HG02588 (cell line): ENCODE data around the gene GDF2.

Experiments used
- ATAC-seq: cut with Tn5 transposase; IDR thresholded peaks from one replicate; pipeline ENCODE4 v1.9.1; 2021; ENCODE audit warnings: mild to moderate bottlenecking, moderate library complexity; ENCODE audit not compliant: unreplicated experiment

The GDF2 gene

GRCh38 chr10:47322300-47323061 lies at the start of gene GDF2:
GDF2 (plus strand) TSS chr10:47322454; CDS start chr10:47322669, 215 bp downstream.
- ATAC-seq, result no peak

GRCh38 chr10:47276071-47276470 lies 46.2 kb upstream of the GDF2 start:
- no peak for ATAC-seq

GRCh38 chr10:47276576-47277351 lies 45.5 kb upstream of the GDF2 start:
- ATAC-seq, result no peak

- ATAC-seq, result no peak
These were observed 44.7 kb upstream of the GDF2 start for GRCh38 chr10:47277352-47278151.

- no peak for ATAC-seq
These were observed 44.1 kb upstream of the GDF2 start for GRCh38 chr10:47278152-47278473.

GRCh38 chr10:47278720-47279119 lies 43.5 kb upstream of the GDF2 start:
- ATAC-seq, result no peak

- ATAC-seq, result no peak
These were observed 43.0 kb upstream of the GDF2 start for GRCh38 chr10:47279276-47279675.

GRCh38 chr10:47282005-47282656 lies 40.1 kb upstream of the GDF2 start:
- ATAC-seq, result no peak

- no peak for ATAC-seq
These were observed 39.6 kb upstream of the GDF2 start for GRCh38 chr10:47282657-47283018.

GRCh38 chr10:47283101-47283630 lies 39.1 kb upstream of the GDF2 start:
- ATAC-seq, result no peak

- no peak for ATAC-seq
These were observed 38.4 kb upstream of the GDF2 start for GRCh38 chr10:47283848-47284247.

GRCh38 chr10:47285381-47286115 lies 36.7 kb upstream of the GDF2 start:
- no peak for ATAC-seq

GRCh38 chr10:47286116-47286505 lies 36.1 kb upstream of the GDF2 start:
- ATAC-seq, result no peak

GRCh38 chr10:47286591-47287315 lies 35.5 kb upstream of the GDF2 start:
- ATAC-seq, result no peak

GRCh38 chr10:47287365-47287802 lies 34.9 kb upstream of the GDF2 start:
- no peak for ATAC-seq

- no peak for ATAC-seq
These were observed 34.4 kb upstream of the GDF2 start for GRCh38 chr10:47287805-47288204.

GRCh38 chr10:47288236-47288635 lies 34.0 kb upstream of the GDF2 start:
- no peak for ATAC-seq

- ATAC-seq, result no peak
These were observed 33.2 kb upstream of the GDF2 start for GRCh38 chr10:47288916-47289495.

GRCh38 chr10:47289921-47290320 lies 32.3 kb upstream of the GDF2 start:
- no peak for ATAC-seq
